Activated B cell treated with CpG ODN at 0.5 μM for 24 hours (primary cell): ENCODE data around the gene CGRRF1. TPM values are rescaled to one million over a fixed set of nuclear protein-coding genes. Genes with fewer than 3 reads are reported as not detected.

ENCODE experiments used
- ATAC-seq: fragments of 200-7000 bp; cut with Tn5 transposase; one replicate; pipeline ENCODE4 v1.10.0; 2021; ENCODE audit warnings: low read depth, mild to moderate bottlenecking, moderate library complexity
- CTCF ChIA-PET: fragments of 350-600 bp; sonication (Branson Sonifier 250); formaldehyde crosslinking; loops from one replicate; lab custom pipeline; 2021; ENCODE audit warnings: antibody characterized with exemption; lab: Charles Lee
- POLR2A ChIA-PET: fragments of 350-600 bp; sonication (Branson Sonifier 250); formaldehyde crosslinking; loops from one replicate; lab custom pipeline; 2021; ENCODE audit warnings: antibody characterized with exemption; lab: Charles Lee
- DNase-seq: peaks from one replicate; pipeline ENCODE4 v3.0.0; 2022
- H3K27ac Mint-ChIP-seq: one replicate; pipeline ENCODE4 v1.8.0; 2020; ENCODE audit warnings: mixed read lengths
- H3K27me3 Mint-ChIP-seq: one replicate; pipeline ENCODE4 v1.8.0; 2021; ENCODE audit warnings: mixed read lengths
- H3K36me3 Mint-ChIP-seq: one replicate; pipeline ENCODE4 v1.8.0; 2021; ENCODE audit warnings: low read depth, mixed read lengths
- H3K4me1 Mint-ChIP-seq: one replicate; pipeline ENCODE4 v1.8.0; 2021; ENCODE audit warnings: mixed read lengths
- H3K4me3 Mint-ChIP-seq: one replicate; pipeline ENCODE4 v1.8.0; 2020; ENCODE audit warnings: mild to moderate bottlenecking, mixed read lengths
- H3K9me3 Mint-ChIP-seq: one replicate; pipeline ENCODE4 v1.8.0; 2020; ENCODE audit warnings: mixed read lengths
- intact Hi-C: fragments of 100-400 bp; cut with micrococcal nuclease; formaldehyde crosslinking; loops from one replicate; pipeline ENCODE4 v1.15.1; 2024
- total RNA-seq: library from RNA; stranded (reverse); gene quantifications from 2 replicates; pipeline ENCODE4 v1.2.3, GENCODE V29; 2022
- TF ChIP-seq, protein P1 (sequence below): fragments of 200-600 bp; IDR thresholded peaks from one replicate; pipeline ENCODE4 v1.8.0; 2022; ENCODE audit warnings: antibody characterized with exemption, mild to moderate bottlenecking

CGRRF1 gene
- total RNA-seq, 1 donor from 2014 or later = 11.9 TPM

GRCh38 chr14:54471641-54472040, 38.1 kb upstream of the CGRRF1 start:
- TF ChIP-seq, protein P1, sequence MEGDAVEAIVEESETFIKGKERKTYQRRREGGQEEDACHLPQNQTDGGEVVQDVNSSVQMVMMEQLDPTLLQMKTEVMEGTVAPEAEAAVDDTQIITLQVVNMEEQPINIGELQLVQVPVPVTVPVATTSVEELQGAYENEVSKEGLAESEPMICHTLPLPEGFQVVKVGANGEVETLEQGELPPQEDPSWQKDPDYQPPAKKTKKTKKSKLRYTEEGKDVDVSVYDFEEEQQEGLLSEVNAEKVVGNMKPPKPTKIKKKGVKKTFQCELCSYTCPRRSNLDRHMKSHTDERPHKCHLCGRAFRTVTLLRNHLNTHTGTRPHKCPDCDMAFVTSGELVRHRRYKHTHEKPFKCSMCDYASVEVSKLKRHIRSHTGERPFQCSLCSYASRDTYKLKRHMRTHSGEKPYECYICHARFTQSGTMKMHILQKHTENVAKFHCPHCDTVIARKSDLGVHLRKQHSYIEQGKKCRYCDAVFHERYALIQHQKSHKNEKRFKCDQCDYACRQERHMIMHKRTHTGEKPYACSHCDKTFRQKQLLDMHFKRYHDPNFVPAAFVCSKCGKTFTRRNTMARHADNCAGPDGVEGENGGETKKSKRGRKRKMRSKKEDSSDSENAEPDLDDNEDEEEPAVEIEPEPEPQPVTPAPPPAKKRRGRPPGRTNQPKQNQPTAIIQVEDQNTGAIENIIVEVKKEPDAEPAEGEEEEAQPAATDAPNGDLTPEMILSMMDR = no peak
- ChIA-PET POLR2A (interaction anchor here (0.6 to 2.8 kb wide), 2 partner anchors 17 to 65 kb away, joined by 3 to 9 read pairs; partner anchors contain the start of gene GMFB), CTCF (no interaction called here)
- DNase-seq = no peak
- Mint-ChIP-seq H3K4me3 (no peak overlapping the region), H3K27ac (no peak overlapping the region), H3K36me3 (peaks cover 50% of the 10 kb centered on the region), H3K4me1 (peaks cover 10% of the 10 kb centered on the region), H3K27me3 (no peaks in the 10 kb centered on the region), H3K9me3 (peaks cover 13% of the 10 kb centered on the region)
- intact Hi-C loops = no loop called here
- no peak for ATAC-seq

- peaks cover 12% of the 10 kb centered on the region for H3K9me3 Mint-ChIP-seq
- ATAC-seq (no peak), DNase-seq (no peak)
- TF ChIP-seq, protein P1 = no peak
- ChIA-PET CTCF (no interaction called here), POLR2A (interaction anchor here (0.5 to 2.8 kb wide), 3 partner anchors 16 to 608 kb away, joined by 3 to 9 read pairs (median 3); partner anchors contain the start of gene GMFB)
- no peak overlapping the region for H3K4me3 Mint-ChIP-seq
- peaks cover 54% of the 10 kb centered on the region for H3K36me3 Mint-ChIP-seq
- peaks cover 11% of the 10 kb centered on the region for H3K4me1 Mint-ChIP-seq
- H3K27ac Mint-ChIP-seq = no peak overlapping the region
- intact Hi-C loops = no loop called here
- H3K27me3 Mint-ChIP-seq = no peaks in the 10 kb centered on the region
Observed at GRCh38 chr14:54472315-54472714, 37.4 kb upstream of the CGRRF1 start.

DNA sequence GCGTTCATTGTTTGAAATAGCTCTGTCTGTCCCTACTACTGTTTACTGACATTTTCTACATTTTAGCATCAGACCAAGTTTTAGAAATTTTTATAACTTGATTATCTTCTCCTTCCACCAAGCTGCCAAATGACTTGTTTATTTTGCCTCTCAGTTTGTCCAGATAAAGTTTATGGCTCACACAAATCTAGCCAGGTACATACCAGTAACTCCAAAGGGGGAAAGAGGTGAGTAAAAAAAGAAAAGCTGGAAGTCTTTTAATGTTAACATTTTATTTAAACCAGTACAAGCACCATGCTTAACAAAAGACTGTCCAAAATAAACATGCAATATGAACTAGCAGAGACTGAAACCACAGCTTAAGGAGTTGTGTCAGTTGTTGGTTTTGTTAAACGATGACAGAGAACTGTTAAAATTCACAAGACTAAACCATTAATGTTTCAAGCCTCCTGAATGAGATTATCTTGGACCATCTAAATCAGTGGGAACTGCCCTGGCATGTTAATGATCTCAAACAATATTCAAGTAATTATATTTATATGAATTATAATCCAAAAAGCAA, 35.4 kb upstream of the CGRRF1 start:
- H3K27ac Mint-ChIP-seq = no peak overlapping the region
- DNase-seq (no peak), ATAC-seq (no peak)
- TF ChIP-seq, protein P1 = no peak
- ChIA-PET POLR2A (no interaction called here), CTCF (no interaction called here)
- H3K4me3 Mint-ChIP-seq = no peak overlapping the region
- peaks cover 63% of the 10 kb centered on the region for H3K36me3 Mint-ChIP-seq
- H3K4me1 Mint-ChIP-seq = peaks cover 14% of the 10 kb centered on the region
- no peaks in the 10 kb centered on the region for H3K27me3 Mint-ChIP-seq
- H3K9me3 Mint-ChIP-seq = no peaks in the 10 kb centered on the region
- intact Hi-C loops = no loop called here

GRCh38 chr14:54475187-54475899, 34.4 kb upstream of the CGRRF1 start:
- DNase-seq = no peak
- TF ChIP-seq, protein P1 = no peak
- CTCF ChIA-PET = no interaction called here
- intact Hi-C loops = no loop called here
- POLR2A ChIA-PET = no interaction called here
- no peaks in the 10 kb centered on the region for H3K9me3 Mint-ChIP-seq
- H3K36me3 Mint-ChIP-seq = peaks cover 70% of the 10 kb centered on the region
- no peak overlapping the region for H3K27ac Mint-ChIP-seq
- no peak for ATAC-seq
- no peaks in the 10 kb centered on the region for H3K27me3 Mint-ChIP-seq
- H3K4me3 Mint-ChIP-seq = no peak overlapping the region
- peaks cover 14% of the 10 kb centered on the region for H3K4me1 Mint-ChIP-seq

DNA sequence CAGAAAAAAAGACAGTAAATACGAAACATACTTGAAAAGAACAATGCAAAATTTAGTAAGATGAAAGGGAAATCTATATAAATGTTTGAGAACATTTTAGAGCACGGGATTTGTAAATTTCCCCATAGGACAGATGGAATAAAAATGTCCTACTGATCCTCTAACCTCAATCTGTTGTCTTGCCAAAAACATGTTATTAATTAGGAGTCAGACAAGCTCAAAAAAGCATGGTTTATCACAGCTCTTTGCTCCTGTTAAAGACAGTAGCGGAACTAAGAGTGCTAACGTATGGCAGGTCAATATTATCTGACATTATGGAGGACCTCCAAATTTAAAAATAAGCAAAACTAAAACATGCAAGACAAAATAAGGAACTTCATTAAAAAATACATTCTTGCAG, 33.8 kb upstream of the CGRRF1 start:
- TF ChIP-seq, protein P1 = no peak
- Mint-ChIP-seq H3K36me3 (peaks cover 71% of the 10 kb centered on the region), H3K9me3 (no peaks in the 10 kb centered on the region), H3K4me1 (peaks cover 17% of the 10 kb centered on the region), H3K27me3 (no peaks in the 10 kb centered on the region), H3K27ac (no peak overlapping the region), H3K4me3 (no peak overlapping the region)
- no peak for DNase-seq
- ATAC-seq = no peak
- ChIA-PET POLR2A (no interaction called here), CTCF (no interaction called here)
- intact Hi-C loops = no loop called here
